HepG2 (cell line): ENCODE measurements around the gene TFB1M. TPM values are rescaled to one million over a fixed set of nuclear protein-coding genes. Genes with fewer than 3 reads are reported as not detected.

ENCODE experiments used
- CENPX ChIP-seq: sonication (generic); formaldehyde crosslinking; IDR thresholded peaks from 2 replicates; pipeline ENCODE4 v1.9.0; 2021; ENCODE audit warnings: mild to moderate bottlenecking, missing genetic modification reagents, moderate library complexity
- JARID2 ChIP-seq: sonication (generic); formaldehyde crosslinking; IDR thresholded peaks from 2 replicates; pipeline ENCODE4 v1.8.1; 2023; ENCODE audit warnings: missing genetic modification reagents, inconsistent platforms; ENCODE audit not compliant: insufficient replicate concordance
- KMT2B ChIP-seq: IDR thresholded peaks from 2 replicates; pipeline ENCODE4 v1.6.1; 2016; ENCODE audit warnings: missing genetic modification reagents, missing compliant biosample characterization
- NFYC ChIP-seq: IDR thresholded peaks from 2 replicates; pipeline ENCODE4 v1.6.1; 2016; ENCODE audit warnings: missing genetic modification reagents, missing compliant biosample characterization
- THAP9 ChIP-seq: sonication (generic); formaldehyde crosslinking; IDR thresholded peaks from 2 replicates; pipeline ENCODE4; 2020; ENCODE audit warnings: missing genetic modification reagents, mild to moderate bottlenecking, borderline replicate concordance
- YEATS4 ChIP-seq: sonication (generic); formaldehyde crosslinking; IDR thresholded peaks from 2 replicates; pipeline ENCODE4 v1.4.0; 2020; ENCODE audit warnings: missing genetic modification reagents, borderline replicate concordance
- ZNF253 ChIP-seq: sonication (generic); formaldehyde crosslinking; IDR thresholded peaks from 2 replicates; pipeline ENCODE4 v1.8.0; 2022; ENCODE audit warnings: mild to moderate bottlenecking, missing genetic modification reagents, borderline replicate concordance
- ZNF292 ChIP-seq: sonication (generic); formaldehyde crosslinking; IDR thresholded peaks from 2 replicates; pipeline ENCODE4 v1.8.1; 2022; ENCODE audit warnings: mild to moderate bottlenecking, low read depth, missing genetic modification reagents, borderline replicate concordance
- ZNF318 ChIP-seq: sonication (generic); formaldehyde crosslinking; IDR thresholded peaks from 2 replicates; pipeline ENCODE4 v1.4.0; 2020; ENCODE audit warnings: mild to moderate bottlenecking, missing genetic modification reagents
- ZNF34 ChIP-seq: sonication (generic); formaldehyde crosslinking; IDR thresholded peaks from 2 replicates; pipeline ENCODE4 v1.4.0; 2020; ENCODE audit warnings: mild to moderate bottlenecking, missing genetic modification reagents, borderline replicate concordance
- ZNF589 ChIP-seq: sonication (generic); formaldehyde crosslinking; conservative IDR thresholded peaks from 2 replicates; pipeline ENCODE4 v1.8.0; 2022; ENCODE audit warnings: mild to moderate bottlenecking, moderate library complexity, missing genetic modification reagents
- ZXDC ChIP-seq: sonication (generic); formaldehyde crosslinking; IDR thresholded peaks from 2 replicates; pipeline ENCODE4 v1.5.0; 2020; ENCODE audit warnings: mild to moderate bottlenecking, missing genetic modification reagents
- polyA plus RNA-seq, 8 experiments: library from polyadenylated mRNA; depleted of rRNA in 3 of 8; stranded (reverse) in 7 of 8; unstranded in 1 of 8; fragments of >200 nt; fragmentation: Illumina TruSeq in 4 of 8; extraction: Trizol in 4 of 8; gene quantifications; 2 replicates each; pipeline versions ENCODE4 v1.2.1 to v1.2.3, GENCODE V29; 2011 to 2016; ENCODE audit warnings: low read depth in 4 of 8, missing spikeins in 1 of 8, mixed read lengths in 1 of 8; ENCODE audit not compliant: insufficient read depth in 1 of 8
- total RNA-seq, 5 experiments: library from RNA; depleted of rRNA; stranded (reverse); fragments of >200 nt; fragmentation: Illumina TruSeq; extraction: Trizol; gene quantifications; 2 replicates each; pipeline ENCODE4 v1.2.3, GENCODE V29; 2016; ENCODE audit warnings: low read depth in 1 of 5

TFB1M gene
- total and polyA plus RNA-seq, 2 of the 13 experiments (the other 11 are each of a cell fraction or from before 2014, with no cell fraction given) = 91.4 to 122 TPM

- TF ChIP-seq ZNF292 (CRISPR knock-in tag) (peak; percentile 34; the same call in 1 of the 2 replicates), ZNF318 (CRISPR knock-in tag) (0 out of 2 replicates have a peak, but pooled peaks have one; percentile 43), JARID2 (no peak), ZXDC (CRISPR knock-in tag) (no peak), NFYC (peak; percentile 43), YEATS4 (peak; percentile 83; the same call in 1 of the 2 replicates), ZNF253 (CRISPR knock-in tag) (no peak), KMT2B (CRISPR knock-in tag) (peak; percentile 30; the same call in 1 of the 2 replicates), CENPX (no peak), THAP9 (CRISPR knock-in tag) (no peak), ZNF34 (CRISPR knock-in tag) (no peak), ZNF589 (CRISPR knock-in tag) (peak; percentile 51; the same call in 1 of the 2 replicates)
These were observed 14.5 kb upstream of the TFB1M start (continued) for GRCh38 chr6:155328539-155329459.
